ENCODE measurements around the gene TFDP1. TPM values are rescaled to one million over a fixed set of nuclear protein-coding genes. Genes with fewer than 3 reads are reported as not detected.

TFDP1 gene
- polyA plus RNA-seq, 10 donors = 48.5 to 79.1 (median 57.8) TPM

DNA sequence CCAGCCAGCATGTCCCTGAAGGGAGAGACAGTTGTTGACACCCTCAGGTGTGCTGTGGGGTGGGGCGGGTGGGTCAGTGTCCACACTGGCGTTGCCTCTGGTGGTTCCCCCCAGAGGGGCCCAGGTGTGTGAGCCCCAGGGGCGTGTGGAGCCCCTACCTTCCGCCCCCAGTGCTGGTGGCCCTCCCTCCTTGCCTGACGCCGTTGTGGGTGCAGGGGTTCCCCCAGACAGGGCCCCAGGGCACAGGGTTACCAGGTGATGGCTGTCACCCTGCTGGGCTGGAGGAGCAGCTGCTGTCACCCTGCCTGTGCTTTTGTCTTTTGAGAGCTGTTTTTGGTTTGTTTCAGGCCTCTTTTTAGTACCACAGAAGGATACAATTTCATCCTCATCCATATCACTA, 46.3 kb downstream of the TFDP1 start:
- DNase-seq = no peak

GRCh38 chr13:113631341-113632095, 47.0 kb downstream of the TFDP1 start:
- DNase-seq = no peak

DNA sequence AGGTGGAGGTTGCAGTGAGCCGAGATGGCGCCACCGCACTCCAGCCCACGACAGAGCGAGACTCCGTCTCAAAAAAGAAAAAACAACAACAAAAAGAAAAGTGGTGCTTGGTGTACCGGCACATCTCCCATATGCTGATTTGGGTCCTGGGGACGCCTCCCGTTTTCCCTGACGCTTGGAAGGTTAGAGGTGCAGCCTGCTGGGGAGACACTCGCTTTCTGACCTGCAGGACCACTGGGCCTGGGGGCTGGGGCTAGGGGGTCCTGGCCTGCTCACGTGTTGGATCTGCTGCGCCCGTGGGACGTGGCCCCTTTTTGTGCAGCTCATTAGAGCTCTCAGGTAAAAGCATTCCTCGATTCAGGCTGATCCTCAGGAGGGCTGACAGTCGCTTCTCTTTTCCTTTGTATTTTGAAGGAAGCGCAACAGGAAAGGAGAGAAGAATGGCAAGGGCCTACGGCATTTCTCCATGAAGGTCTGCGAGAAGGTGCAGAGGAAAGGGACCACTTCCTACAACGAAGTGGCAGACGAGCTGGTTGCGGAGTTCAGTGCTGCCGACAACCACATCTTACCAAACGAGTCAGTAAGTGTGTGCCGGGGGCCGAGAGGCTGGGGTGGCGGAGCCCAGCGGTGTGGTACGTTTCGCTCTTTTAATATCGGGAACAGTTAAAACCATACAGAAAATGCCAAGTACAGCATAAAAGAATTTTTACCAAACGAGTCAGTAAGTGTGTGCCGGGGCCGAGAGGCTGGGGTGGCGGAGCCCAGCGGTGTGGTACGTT, 48.3 kb downstream of the TFDP1 start:
- no peak for DNase-seq

DNA sequence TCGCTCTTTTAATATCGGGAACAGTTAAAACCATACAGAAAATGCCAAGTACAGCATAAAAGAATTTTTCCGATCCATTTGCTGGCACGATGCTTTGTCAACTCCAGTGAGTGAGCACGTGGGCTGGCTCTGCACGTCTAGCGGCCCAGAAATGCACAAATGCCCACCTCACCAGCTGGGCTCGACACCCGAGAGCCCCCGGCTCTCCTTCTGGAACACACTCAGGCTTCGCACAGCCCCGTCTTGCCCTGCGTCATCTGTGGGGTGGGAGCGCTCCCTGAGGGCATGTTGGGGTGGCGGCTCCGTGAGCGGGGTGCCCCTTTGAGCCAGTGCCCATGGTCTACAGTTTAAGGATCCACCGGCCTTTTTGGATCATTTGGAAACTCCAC, 48.9 kb downstream of the TFDP1 start:
- no peak for DNase-seq

GRCh38 chr13:113634279-113635047, 49.9 kb downstream of the TFDP1 start:
- DNase-seq = no peak

DNA sequence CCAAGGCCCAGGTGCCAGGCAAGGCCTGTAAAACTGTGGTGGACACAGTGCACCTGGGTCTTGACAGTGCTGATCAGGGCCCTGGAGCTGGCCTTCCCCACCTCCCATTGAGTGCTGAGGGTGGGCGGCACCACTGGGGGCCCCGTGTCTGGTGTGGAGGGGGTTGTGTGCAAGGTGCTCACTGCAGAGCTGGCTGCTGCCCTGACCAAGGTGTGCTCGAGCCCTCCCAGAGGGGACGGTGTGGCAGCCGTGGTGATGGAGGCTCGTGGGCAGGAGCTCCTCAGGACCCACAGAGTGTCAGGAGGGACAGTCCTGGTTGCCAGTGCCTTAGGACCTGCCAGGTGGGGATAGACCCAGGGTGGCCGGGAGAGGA, 50.5 kb downstream of the TFDP1 start:
- DNase-seq = no peak

GRCh38 chr13:113635709-113636108, 51.2 kb downstream of the TFDP1 start:
- DNase-seq = no peak

DNA sequence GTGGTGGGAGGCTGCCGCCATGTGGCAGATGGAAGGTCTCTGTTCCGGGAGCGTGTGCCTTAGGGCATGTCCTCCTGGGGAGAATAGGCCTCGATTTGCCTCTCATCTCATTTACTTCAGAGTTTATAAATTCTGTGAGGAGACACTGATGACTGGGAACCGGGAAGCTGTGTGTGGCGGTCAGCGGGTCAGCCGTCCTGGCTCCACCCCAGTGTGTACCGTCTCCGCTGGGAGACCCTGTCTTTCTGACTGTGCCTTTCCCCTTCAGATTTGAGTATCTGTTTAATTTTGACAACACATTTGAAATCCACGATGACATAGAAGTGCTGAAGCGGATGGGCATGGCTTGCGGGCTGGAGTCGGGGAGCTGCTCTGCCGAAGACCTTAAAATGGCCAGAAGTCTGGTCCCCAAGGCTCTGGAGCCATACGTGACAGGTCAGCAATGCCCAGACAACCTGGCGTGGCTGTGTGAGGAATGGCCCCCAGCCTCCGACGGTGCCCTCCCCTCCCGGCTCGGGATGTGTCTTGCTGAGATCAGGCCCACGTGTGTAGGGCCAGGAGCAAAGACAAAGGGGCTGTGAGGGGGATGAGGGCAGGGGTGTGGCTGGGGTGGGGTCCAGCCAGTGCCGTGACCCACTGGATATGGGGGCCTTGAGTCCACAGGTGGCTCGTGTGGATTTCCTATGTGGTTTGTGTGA, 51.9 kb downstream of the TFDP1 start:
- no peak for DNase-seq

DNA sequence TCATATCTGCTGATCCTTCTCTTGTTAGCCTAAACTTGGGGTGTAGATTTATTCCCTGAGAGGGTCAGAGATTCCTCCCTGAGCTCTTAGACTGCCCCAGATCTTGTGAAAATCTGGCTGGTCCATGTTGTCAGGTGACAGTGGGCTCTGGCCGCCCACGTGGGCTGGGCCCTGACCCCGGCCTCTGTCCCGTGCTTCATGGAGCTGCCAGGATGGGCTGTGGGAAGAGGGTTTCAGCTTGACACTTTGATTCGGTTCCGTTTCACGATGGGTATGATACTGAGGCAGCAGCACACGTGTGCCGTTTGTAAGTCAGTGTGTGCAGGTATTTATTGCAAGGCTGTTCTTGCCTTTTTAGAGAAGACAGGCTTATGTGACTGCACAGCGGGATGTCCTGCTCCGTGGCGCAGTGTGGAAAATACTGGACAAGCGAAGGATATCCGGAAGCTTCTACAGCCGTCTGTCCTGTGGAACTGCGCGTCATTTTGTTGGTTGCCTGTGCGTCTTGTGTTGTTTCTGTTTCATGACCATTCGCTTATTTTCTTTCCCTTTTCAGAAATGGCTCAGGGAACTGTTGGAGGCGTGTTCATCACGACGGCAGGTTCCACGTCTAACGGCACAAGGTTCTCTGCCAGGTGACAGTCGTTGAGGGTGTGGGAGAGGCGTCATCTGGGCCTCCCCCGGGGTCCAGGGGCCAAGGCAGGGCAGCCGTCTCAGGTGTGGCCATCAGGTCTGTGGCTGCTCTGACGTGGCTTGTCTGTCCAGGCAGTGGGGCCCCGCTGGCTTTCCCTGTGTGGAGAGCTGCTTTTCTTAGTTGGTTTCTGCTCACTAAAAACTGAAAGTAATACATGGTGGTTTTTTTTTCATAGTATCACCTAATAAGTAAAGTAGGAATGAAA, 53.0 kb downstream of the TFDP1 start:
- DNase-seq = no peak

GRCh38 chr13:113638173-113638746, 53.7 kb downstream of the TFDP1 start:
- DNase-seq = no peak

DNA sequence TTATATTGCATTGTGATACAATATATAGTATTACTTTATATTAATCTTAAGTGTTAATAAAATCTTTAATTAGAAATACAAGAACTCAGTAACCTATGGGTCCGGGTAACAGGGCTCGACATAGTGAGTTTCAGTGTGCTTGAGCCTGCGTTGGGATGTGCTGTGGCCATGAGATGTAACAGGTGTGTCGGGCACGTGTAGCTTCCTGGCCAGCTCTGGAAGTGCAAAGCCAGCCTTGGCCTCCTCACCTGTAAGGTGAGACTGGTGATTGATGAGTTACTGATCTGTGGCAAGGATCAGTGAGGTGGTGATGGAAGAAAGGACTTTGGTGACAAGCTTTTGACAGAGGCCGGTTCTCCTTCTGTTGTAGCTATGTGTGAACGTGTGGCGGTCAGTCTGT, 54.3 kb downstream of the TFDP1 start:
- no peak for DNase-seq

DNA sequence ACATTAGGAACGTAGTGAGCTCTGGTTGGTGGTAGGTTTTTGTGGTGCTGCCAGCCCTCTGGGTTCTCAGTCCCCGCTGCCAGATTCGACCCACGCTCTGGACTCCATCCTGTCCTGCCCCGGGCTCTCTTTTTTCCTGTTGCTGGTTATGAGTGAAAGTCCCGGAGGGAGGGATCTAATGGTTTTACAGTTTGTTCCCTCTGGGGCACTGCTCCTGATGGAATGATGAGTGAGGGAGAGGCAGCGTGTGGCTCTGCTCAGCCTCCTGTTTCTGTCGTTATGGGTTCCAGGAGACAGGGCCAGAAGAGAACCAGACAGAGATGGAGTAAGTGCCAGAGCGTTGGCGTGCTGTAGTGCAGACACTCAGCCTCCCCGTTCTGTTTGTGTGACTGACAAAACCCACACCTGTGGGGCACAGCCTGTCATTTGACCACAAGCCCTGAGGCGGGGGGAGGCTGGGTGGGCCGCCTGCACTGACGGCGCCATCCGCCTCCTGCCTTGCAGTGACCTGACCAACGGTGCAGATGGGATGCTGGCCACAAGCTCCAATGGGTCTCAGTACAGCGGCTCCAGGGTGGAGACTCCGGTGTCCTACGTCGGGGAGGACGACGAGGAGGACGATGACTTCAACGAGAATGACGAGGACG, 55.2 kb downstream of the TFDP1 start:
- DNase-seq = no peak

DNA sequence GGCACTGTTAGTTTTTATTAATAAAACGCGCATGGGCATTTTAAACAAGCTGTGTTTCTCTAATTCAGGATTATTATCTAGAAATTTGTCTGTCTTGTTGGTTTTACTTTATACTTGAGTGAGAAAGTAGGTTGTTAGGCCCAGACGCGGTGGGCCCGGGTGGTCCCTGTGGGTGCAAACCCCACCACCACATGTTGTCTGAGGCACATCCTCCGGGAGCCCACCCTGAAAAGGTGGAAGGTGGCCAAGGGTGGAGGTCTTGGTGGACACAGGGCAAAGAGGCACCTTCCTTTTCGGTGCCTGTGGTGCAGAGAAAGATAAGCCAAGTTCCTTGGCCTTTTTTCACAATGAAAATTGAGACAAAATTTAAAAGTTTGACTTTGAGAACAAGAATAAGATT, 56.9 kb downstream of the TFDP1 start:
- DNase-seq = no peak

DNA sequence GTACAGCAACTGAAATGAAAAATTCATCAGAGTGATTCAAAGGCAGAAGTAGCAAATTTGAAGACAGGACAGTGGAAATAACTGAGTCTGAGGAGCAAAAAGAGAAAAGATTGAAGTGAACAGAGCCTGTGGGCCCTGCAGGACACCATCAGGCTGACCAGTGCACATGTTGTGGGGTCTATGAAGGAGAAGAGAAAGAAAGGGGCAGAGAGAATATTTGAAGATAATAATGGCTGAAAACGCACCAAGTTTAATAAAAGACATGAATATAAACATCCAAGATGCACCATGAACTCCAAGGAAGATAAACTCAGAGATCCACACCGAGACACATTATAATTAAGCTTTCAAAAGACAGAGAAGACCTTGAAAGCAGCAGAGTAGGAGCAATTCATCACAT, 58.0 kb downstream of the TFDP1 start:
- DNase-seq = no peak

DNA sequence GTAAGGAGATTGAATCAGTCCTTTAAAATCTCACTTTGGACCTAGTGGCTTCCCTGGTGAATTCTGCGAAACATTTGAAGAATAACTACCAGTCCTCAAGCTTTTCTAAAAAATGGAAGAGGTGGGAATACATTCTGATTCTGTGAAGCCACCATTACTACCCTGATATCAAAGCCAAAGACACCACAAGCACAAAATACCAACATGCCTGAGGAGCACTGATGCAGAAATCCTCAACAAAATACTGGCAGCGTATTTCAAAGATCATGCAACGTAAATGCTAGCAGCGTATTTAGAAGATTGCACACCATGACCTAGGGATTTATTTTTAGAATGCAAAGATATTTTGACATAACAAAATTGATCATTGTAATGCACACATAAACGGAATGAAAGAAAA, 59.0 kb downstream of the TFDP1 start:
- no peak for DNase-seq

- no peak for DNase-seq
These were observed 60.2 kb downstream of the TFDP1 start for GRCh38 chr13:113644800-113645199.

DNA sequence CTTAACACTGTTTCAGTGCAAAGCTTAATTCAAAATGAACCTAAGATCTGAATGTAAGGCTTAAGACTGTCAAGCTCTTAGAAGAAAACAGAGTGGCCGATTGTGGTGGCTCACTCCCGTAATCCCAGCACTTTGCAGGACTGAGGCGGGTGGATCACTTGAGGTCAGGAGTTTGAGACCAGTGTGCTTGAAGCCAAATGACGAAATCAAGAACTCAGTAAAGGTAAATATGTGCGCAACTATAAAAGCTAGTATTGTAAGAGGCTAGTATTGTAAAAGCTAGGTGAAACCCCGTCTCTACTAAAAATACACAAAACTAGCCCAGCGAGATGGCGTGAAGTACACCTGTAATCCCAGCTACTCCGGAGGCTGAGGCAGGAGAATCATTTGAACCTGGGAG, 60.8 kb downstream of the TFDP1 start:
- DNase-seq = no peak

- no peak for DNase-seq
These were observed 61.8 kb downstream of the TFDP1 start for GRCh38 chr13:113646376-113646775.

DNA sequence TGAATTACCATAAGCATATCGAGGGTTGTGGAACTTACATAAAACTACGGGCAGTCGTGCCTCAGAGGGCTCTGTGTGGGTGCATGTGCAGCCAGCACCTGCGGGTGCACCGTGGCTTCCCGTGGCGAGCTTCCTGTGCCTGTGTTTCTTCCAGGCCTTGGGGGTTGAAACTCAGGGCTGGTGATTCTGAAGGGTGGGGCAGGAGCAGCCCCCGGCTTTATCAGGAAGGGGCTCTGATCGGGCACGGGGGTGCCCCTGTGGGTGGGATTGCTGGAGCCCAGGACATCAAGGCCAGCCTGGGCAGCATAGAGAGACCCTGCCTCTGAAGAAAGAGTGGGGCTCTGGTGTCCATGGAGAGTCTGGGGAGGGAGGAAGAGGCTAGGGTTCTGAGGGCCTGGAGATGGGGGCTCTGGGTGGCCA, 62.4 kb downstream of the TFDP1 start:
- DNase-seq = no peak
